ENCODE results near the gene GPT2.

The GPT2 gene

DNA sequence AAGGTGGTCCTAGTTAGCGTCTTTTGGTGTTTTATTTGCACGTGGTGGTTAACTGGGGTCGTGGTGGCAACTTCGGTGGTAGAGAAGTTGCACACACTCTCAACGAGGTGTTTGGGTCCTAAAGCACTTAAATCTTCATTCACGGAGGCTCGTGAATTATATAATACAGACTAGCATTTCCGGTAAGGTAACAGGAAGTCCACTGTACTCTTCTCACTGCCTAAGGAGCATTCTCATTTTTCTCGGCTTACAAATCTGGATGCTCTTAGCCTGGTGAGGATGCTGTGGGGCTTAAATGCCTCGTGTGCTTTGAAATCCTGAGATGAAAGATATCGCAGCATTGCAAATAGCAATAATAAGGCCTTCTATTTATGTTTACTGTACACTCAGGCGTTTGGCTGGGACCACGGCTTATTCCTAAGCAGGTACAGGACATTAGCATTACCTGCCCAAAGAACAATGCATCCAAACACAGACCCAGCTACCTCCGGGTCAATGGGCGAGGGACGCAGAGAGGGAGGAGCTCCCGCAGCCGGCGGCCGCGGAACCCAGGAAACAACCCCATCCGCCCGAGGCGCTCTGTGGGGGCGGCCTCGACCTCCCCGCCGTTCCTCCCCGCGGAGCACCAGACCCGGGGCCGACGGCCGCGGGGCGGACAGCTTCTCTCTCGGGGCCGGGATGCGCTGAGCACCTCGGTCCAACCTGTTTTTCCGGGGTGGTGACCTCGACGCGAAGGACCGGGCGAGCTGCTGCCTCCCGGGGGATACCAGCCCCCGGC, 88.5 kb downstream of the GPT2 start:
- DNase-seq = no peak

- DNase-seq = peak; percentile 46
Observed at GRCh38 chr16:46973207-46973995, 89.2 kb downstream of the GPT2 start, which contains the start of gene DNAJA2. DNAJA2 (minus strand) TSS chr16:46973674; CDS start chr16:46973572, 102 bp downstream.

DNA sequence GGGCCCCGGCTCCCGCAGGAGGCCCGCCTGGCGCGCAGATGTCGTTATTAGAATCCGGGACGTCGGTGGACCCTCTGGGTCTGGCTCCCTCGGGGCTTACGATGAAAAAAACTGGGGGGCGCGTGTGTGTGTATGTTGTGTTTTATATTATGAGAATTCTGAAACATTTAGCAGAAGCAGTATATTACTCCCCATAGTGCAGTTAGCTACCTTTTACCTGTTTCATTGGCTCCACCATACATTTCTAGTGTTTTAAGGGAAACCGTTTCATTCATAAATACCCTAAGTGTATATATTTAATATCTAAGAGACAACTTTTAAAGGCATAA, 89.8 kb downstream of the GPT2 start:
- no peak for DNase-seq

DNA sequence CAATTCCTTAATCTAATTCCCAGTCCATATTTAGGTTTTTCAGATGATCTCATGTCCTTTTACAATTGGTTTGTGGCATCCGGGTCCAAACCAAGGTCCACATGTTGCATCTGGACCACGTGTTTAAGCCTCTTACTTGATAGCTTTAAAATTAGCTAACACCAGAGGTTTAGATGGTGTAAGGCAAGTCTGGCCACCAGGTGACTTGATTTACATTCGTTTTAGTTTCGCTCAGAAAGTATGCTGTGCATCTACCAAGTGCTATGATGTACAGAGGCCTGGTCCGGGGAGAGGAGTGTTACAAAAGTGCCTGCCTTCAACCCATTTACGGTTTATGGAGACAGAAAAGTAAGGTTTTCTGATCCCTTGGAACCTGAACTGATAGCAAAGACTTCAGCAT, 90.2 kb downstream of the GPT2 start:
- no peak for DNase-seq

GRCh38 chr16:46975165-46975564, 91.0 kb downstream of the GPT2 start:
- DNase-seq = no peak

GRCh38 chr16:46975908-46976470, 91.8 kb downstream of the GPT2 start:
- no peak for DNase-seq

DNA sequence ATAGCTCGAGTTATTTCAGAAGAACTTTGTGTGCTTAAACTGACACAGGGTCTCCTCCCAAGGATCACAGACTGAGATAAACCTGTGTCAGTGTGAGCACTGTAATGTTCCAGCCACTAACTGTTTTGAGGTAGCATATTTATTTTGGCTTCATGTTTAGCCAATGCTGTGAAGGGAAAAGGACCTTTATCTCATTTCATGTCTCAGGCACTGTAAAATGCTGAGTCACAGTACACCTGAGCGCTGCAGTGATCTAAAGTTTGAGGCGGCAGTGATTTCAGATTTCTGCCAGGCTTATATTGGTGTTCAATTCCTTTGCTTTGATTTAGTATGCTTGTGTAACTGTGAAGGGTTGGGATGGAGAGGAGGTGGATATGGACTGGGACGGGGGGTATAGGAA, 92.4 kb downstream of the GPT2 start:
- DNase-seq = no peak
